Loucy (cell line): ENCODE measurements around the gene OR56A5.

Source experiments
- H2AFZ ChIP-seq: fragments of 200-600 bp; sonication (generic); 2 replicates; pipeline ENCODE4 v1.6.0; 2016; ENCODE audit warnings: antibody characterized with exemption, mild to moderate bottlenecking, low read length, moderate library complexity
- H3F3A ChIP-seq: fragments of 200-600 bp; 2 replicates; pipeline ENCODE4 v1.6.0; 2016; ENCODE audit warnings: antibody characterized with exemption, low read depth, mild to moderate bottlenecking
- H3K27me3 ChIP-seq: fragments of 200-600 bp; sonication (generic); 2 replicates; pipeline ENCODE4 v1.6.1; 2014; ENCODE audit warnings: low read length, mild to moderate bottlenecking; ENCODE audit not compliant: insufficient read depth, poor library complexity, severe bottlenecking
- H3K36me3 ChIP-seq: fragments of 200-600 bp; sonication (generic); 2 replicates; pipeline ENCODE4 v1.6.1; 2016; ENCODE audit warnings: low read length; ENCODE audit not compliant: insufficient read depth
- H3K4me1 ChIP-seq: fragments of 200-600 bp; sonication (generic); 2 replicates; pipeline ENCODE4 v1.5.1; 2014; ENCODE audit warnings: low read length, mild to moderate bottlenecking; ENCODE audit not compliant: insufficient read depth, poor library complexity, severe bottlenecking
- H3K4me2 ChIP-seq: fragments of 200-600 bp; sonication (generic); 2 replicates; pipeline ENCODE4 v1.6.0; 2014; ENCODE audit warnings: antibody characterized with exemption, low read length, low read depth, mild to moderate bottlenecking; ENCODE audit not compliant: poor library complexity, severe bottlenecking
- H3K4me3 ChIP-seq: fragments of 200-600 bp; sonication (generic); 2 replicates; pipeline ENCODE4 v1.5.1; 2014; ENCODE audit warnings: low read length, mild to moderate bottlenecking, mixed read lengths; ENCODE audit not compliant: poor library complexity, severe bottlenecking
- H3K79me2 ChIP-seq: fragments of 200-600 bp; sonication (generic); 2 replicates; pipeline ENCODE4 v1.6.1; 2014; ENCODE audit warnings: low read length; ENCODE audit not compliant: insufficient read depth
- H3K9ac ChIP-seq: fragments of 200-600 bp; sonication (generic); 2 replicates; pipeline ENCODE4 v1.6.0; 2014; ENCODE audit warnings: mild to moderate bottlenecking, low read depth, low read length, moderate library complexity; ENCODE audit not compliant: poor library complexity, severe bottlenecking
- H3K9me2 ChIP-seq: fragments of 200-600 bp; sonication (generic); replicated peaks from 2 replicates; pipeline ENCODE4 v1.6.1; 2016; ENCODE audit warnings: low read depth, low read length, mixed read lengths
- H3K9me3 ChIP-seq: fragments of 200-600 bp; sonication (generic); 2 replicates; pipeline ENCODE4 v1.6.1; 2014; ENCODE audit warnings: mild to moderate bottlenecking, antibody characterized with exemption, low read length, low read depth; ENCODE audit not compliant: insufficient read depth
- H4K20me1 ChIP-seq: fragments of 200-600 bp; sonication (generic); 2 replicates; pipeline ENCODE4 v1.6.0; 2014; ENCODE audit warnings: antibody characterized with exemption, low read length, mild to moderate bottlenecking; ENCODE audit not compliant: insufficient read depth, poor library complexity, severe bottlenecking
- CTCF ChIP-seq: fragments of 200-600 bp; sonication (generic); conservative IDR thresholded peaks from 2 replicates; pipeline ENCODE4 v1.5.1; 2014; ENCODE audit warnings: mild to moderate bottlenecking, antibody characterized with exemption, low read length
- EZH2phosphoT487 ChIP-seq: fragments of 200-600 bp; IDR thresholded peaks from 2 replicates; pipeline ENCODE4 v1.6.1; 2018; ENCODE audit warnings: antibody characterized with exemption, mild to moderate bottlenecking, moderate library complexity, borderline replicate concordance

OR56A5 gene

GRCh38 chr11:6006846-6007245, 38.6 kb upstream of the OR56A5 start, which contains the start of gene OR56A4:
Gene OR56A4 (minus strand): TSS chr11:6006946. CDS start chr11:6002992, 3,954 bp downstream.
- Histone ChIP-seq H4K20me1 (no peaks in the 10 kb centered on the region), H3K9me2 (no peaks in the 10 kb centered on the region), H3F3A (no peaks in the 10 kb centered on the region), H3K36me3 (no peaks in the 10 kb centered on the region), H3K4me3 (no peak within 1 kb of the TSS), H3K4me2 (no peak within 1 kb of the TSS), H2AFZ (no peak within 1 kb of the TSS), H3K9ac (no peak within 1 kb of the TSS), H3K4me1 (no peaks in the 10 kb centered on the region), H3K9me3 (no peaks in the 10 kb centered on the region), H3K27me3 (no peaks in the 10 kb centered on the region), H3K79me2 (no peaks in the 10 kb centered on the region)
- no peak for TF ChIP-seq EZH2phosphoT487
- TF ChIP-seq CTCF: no peak

GRCh38 chr11:6006395-6006794, 38.1 kb upstream of the OR56A5 start:
- Histone ChIP-seq H3K27me3 (no peaks in the 10 kb centered on the region), H3K9ac (no peak overlapping the region), H3F3A (no peaks in the 10 kb centered on the region), H3K36me3 (no peaks in the 10 kb centered on the region), H3K4me3 (no peak overlapping the region), H2AFZ (no peak overlapping the region), H3K9me2 (no peaks in the 10 kb centered on the region), H3K4me1 (no peaks in the 10 kb centered on the region), H3K79me2 (no peaks in the 10 kb centered on the region), H4K20me1 (no peaks in the 10 kb centered on the region), H3K9me3 (no peaks in the 10 kb centered on the region), H3K4me2 (no peak overlapping the region)
- TF ChIP-seq EZH2phosphoT487 (no peak), CTCF (no peak)

- Histone ChIP-seq H3K4me3 (no peak overlapping the region), H3F3A (no peaks in the 10 kb centered on the region), H3K4me1 (no peaks in the 10 kb centered on the region), H2AFZ (no peak overlapping the region), H4K20me1 (no peaks in the 10 kb centered on the region), H3K27me3 (no peaks in the 10 kb centered on the region), H3K4me2 (no peak overlapping the region), H3K9me2 (no peaks in the 10 kb centered on the region), H3K9ac (no peak overlapping the region), H3K36me3 (no peaks in the 10 kb centered on the region), H3K9me3 (no peaks in the 10 kb centered on the region), H3K79me2 (no peaks in the 10 kb centered on the region)
- TF ChIP-seq CTCF: no peak
- TF ChIP-seq EZH2phosphoT487: no peak
Observed at GRCh38 chr11:6002202-6002699, 34.0 kb upstream of the OR56A5 start.
